Measurements from ENCODE around the gene IRX2. TPM values are rescaled to one million over a fixed set of nuclear protein-coding genes. Genes with fewer than 3 reads are reported as not detected.

The IRX2 gene
- total and polyA plus RNA-seq, 2 of the 8 experiments (the other 6 are each of a cell fraction or from before 2014, with no cell fraction given): 23.4 to 40.4 TPM

DNA sequence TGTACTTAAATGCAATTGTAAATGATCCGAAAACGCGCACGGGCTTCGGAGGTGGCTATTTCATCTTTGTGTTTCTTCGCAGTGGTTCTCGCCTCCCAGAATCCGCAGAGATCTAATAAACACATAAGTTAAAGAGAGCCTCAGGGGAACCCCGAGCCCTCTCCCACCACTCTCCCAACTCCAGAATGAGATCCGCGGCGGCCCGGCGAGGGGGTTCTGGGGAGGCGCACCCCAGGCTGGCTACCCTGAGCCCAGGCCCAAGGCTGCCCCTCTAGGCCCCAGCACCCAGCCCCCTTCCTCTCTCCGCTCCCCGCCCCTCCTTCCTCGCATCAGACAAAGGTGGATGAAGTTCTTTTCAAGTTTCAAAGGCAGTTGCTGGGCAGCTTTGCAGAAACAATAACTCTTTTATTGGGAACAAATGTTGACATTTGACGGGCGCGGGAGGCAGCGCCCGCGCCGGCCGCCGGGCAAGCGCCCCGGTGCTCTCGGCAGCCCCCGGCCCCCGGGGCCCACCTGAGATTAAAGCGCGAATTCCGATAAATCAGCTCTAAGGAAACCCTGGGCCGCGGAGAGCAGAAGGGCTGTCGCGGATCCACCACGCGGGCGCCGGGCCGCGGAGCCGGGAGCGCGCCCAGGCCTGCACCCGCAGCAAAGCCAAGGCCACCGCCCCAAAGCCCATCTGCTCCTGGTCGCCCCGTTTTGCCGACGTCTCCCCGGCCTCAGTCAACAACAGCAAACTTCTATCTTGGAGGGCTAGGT, 8.4 kb downstream of the IRX2 start (continued):
- TF ChIP-seq CHD2 (IDR thresholded peaks at IDR 0.05; ENCODE audit: low read length) (no peak), SAP30 (IDR thresholded peaks at IDR 0.05; ENCODE audit: insufficient read depth, insufficient replicate concordance, low read length) (no peak), CHD1 (IDR thresholded peaks at IDR 0.05; ENCODE audit: low read depth, low read length) (no peak), JUND (IDR thresholded peaks at IDR 0.05; ENCODE audit: low read length) (no peak), GABPA (IDR thresholded peaks at IDR 0.05; ENCODE audit: borderline replicate concordance, insufficient read depth, low read length) (0 out of 2 replicates have a peak, but pooled peaks have one; percentile 44), PHF8 (conservative IDR thresholded peaks at IDR 0.05; ENCODE audit: low read depth, low read length) (no peak), EZH2 (IDR thresholded peaks at IDR 0.05; ENCODE audit: low read depth, low read length, severe bottlenecking) (peak; percentile 38), SIRT6 (IDR thresholded peaks at IDR 0.05; ENCODE audit: low read length) (no peak), ASH2L (IDR thresholded peaks at IDR 0.05; ENCODE audit: low read length) (no peak), SIX5 (IDR thresholded peaks at IDR 0.05; ENCODE audit: low read depth, low read length) (no peak), RXRA (IDR thresholded peaks at IDR 0.05; ENCODE audit: insufficient read depth, low read depth, low read length) (no peak), SRF (IDR thresholded peaks at IDR 0.05; ENCODE audit: low read depth, low read length) (no peak), TBP (IDR thresholded peaks at IDR 0.05; ENCODE audit: low read depth, low read length) (no peak), ZNF274 (IDR thresholded peaks at IDR 0.05; ENCODE audit: borderline replicate concordance, extremely low read depth, low read length) (no peak), NRF1 (IDR thresholded peaks at IDR 0.05; ENCODE audit: low read depth, low read length) (no peak), POLR2AphosphoS5 (IDR thresholded peaks at IDR 0.05; ENCODE audit: low read depth, low read length) (no peak; the same call in 1 of the 2 replicates)
